ENCODE measurements around the gene XPO4.

DNA sequence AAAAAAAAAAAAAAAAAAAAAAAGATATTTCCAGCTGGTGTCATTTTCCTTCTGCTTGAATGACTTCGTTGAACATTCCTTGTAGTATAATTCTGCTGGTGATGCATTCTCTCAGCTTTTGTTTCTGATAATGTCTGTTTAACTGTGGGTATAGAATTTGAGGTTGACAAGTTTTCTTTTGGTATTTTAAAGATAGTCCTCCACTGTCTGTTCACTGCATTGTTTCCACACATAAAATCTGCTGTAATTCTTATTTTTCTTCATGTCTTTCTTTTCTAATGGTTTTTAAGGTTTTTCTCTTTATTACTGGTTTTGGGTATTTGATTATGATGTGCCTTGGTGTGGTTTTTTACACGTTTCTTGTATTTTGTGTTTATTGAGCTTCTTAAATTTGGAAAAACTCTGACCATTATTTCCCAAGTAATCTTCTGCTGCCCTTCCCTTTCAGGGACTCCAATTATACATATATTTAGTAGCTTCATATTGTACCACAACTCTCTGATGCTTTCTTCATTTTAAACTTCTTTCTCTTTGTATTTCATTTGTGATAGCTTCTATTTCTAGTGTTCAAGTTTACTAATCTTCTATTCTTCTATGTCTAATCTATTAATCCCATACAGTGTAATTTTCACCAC lies 135.1 kb downstream of the XPO4 start:
- TF ChIP-seq POLR2AphosphoS5 (IDR thresholded peaks at IDR 0.05) (no peak), EP300 (IDR thresholded peaks at IDR 0.05) (no peak), POLR2A (IDR thresholded peaks at IDR 0.05) (no peak)
- TF ChIP-seq, protein P1, sequence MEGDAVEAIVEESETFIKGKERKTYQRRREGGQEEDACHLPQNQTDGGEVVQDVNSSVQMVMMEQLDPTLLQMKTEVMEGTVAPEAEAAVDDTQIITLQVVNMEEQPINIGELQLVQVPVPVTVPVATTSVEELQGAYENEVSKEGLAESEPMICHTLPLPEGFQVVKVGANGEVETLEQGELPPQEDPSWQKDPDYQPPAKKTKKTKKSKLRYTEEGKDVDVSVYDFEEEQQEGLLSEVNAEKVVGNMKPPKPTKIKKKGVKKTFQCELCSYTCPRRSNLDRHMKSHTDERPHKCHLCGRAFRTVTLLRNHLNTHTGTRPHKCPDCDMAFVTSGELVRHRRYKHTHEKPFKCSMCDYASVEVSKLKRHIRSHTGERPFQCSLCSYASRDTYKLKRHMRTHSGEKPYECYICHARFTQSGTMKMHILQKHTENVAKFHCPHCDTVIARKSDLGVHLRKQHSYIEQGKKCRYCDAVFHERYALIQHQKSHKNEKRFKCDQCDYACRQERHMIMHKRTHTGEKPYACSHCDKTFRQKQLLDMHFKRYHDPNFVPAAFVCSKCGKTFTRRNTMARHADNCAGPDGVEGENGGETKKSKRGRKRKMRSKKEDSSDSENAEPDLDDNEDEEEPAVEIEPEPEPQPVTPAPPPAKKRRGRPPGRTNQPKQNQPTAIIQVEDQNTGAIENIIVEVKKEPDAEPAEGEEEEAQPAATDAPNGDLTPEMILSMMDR (IDR thresholded peaks at IDR 0.05): no peak

Measured in sigmoid colon (tissue), 4 donors.